Measurements from ENCODE around the gene MPND. TPM values are rescaled to one million over a fixed set of nuclear protein-coding genes. Genes with fewer than 3 reads are reported as not detected.

Gene MPND
- total RNA-seq, 1 experiment from 2014 or later = 1.3 TPM

GRCh38 chr19:4400135-4400936 lies 57.0 kb downstream of the MPND start, which contains the start of gene SH3GL1:
Gene SH3GL1 (minus strand): TSS chr19:4400547. CDS start chr19:4400368, 179 bp downstream.
- DNase-seq (ENCODE audit: low read depth) = peak; percentile 56

GRCh38 chr19:4401769-4402170 lies 58.4 kb downstream of the MPND start:
- no peak for DNase-seq (ENCODE audit: low read depth)

- peak; percentile 97 for DNase-seq (ENCODE audit: low read depth)
These were observed 59.0 kb downstream of the MPND start, which contains the start of gene CHAF1A for GRCh38 chr19:4402171-4403004. Gene CHAF1A (plus strand): TSS chr19:4402640. CDS start chr19:4402763, 123 bp downstream.

GRCh38 chr19:4403005-4403761 lies 59.8 kb downstream of the MPND start:
- DNase-seq (ENCODE audit: low read depth) = no peak

- no peak for DNase-seq (ENCODE audit: low read depth)
These were observed 62.6 kb downstream of the MPND start for GRCh38 chr19:4405977-4406376.

- DNase-seq (ENCODE audit: low read depth) = no peak
These were observed 63.3 kb downstream of the MPND start for GRCh38 chr19:4406626-4407025.

- no peak for DNase-seq (ENCODE audit: low read depth)
These were observed 66.0 kb downstream of the MPND start for GRCh38 chr19:4409123-4409933.

Other genes starting within 250 kb of the MPND start
- gene MAP2K2, start 219.4 kb upstream of the MPND start, total RNA-seq (2014; rRNA removed; shearing (Covaris generic)) = 105 and 124 TPM in 2 replicates
- not detected in 2 replicates for gene CREB3L3, start 189.9 kb upstream of the MPND start, total RNA-seq (2014; rRNA removed; shearing (Covaris generic))
- gene SIRT6, start 161.0 kb upstream of the MPND start, total RNA-seq (2014; rRNA removed; shearing (Covaris generic)) = 16.4 and 18.5 TPM in 2 replicates
- gene ANKRD24, start 160.9 kb upstream of the MPND start, total RNA-seq (2014; rRNA removed; shearing (Covaris generic)) = 0.20 and 0.42 TPM in 2 replicates
- 0.63 and 1.3 TPM in 2 replicates for gene EBI3, start 114.0 kb upstream of the MPND start, total RNA-seq (2014; rRNA removed; shearing (Covaris generic))
- gene YJU2, start 96.5 kb upstream of the MPND start, total RNA-seq (2014; rRNA removed; shearing (Covaris generic)) = 23.8 and 28.1 TPM in 2 replicates
- not detected in 2 replicates for gene SHD, start 64.3 kb upstream of the MPND start, total RNA-seq (2014; rRNA removed; shearing (Covaris generic))
- gene TMIGD2, start 41.2 kb upstream of the MPND start, total RNA-seq (2014; rRNA removed; shearing (Covaris generic)) = not detected in 2 replicates
- 9.7 and 10.0 TPM in 2 replicates for gene FSD1, start 39.0 kb upstream of the MPND start, total RNA-seq (2014; rRNA removed; shearing (Covaris generic))
- 2.3 and 3.6 TPM in 2 replicates for gene STAP2, start 4.7 kb upstream of the MPND start, total RNA-seq (2014; rRNA removed; shearing (Covaris generic))
- gene SH3GL1, start 57.0 kb downstream of the MPND start, total RNA-seq (2014; rRNA removed; shearing (Covaris generic)) = 46.6 and 62.9 TPM in 2 replicates
- 26.5 and 44.1 TPM in 2 replicates for gene CHAF1A, start 59.1 kb downstream of the MPND start, total RNA-seq (2014; rRNA removed; shearing (Covaris generic))
- gene UBXN6, start 114.2 kb downstream of the MPND start, total RNA-seq (2014; rRNA removed; shearing (Covaris generic)) = 48.4 and 75.4 TPM in 2 replicates
- 21.4 and 26.4 TPM in 2 replicates for gene HDGFL2, start 128.7 kb downstream of the MPND start, total RNA-seq (2014; rRNA removed; shearing (Covaris generic))
- gene PLIN4, start 174.9 kb downstream of the MPND start, total RNA-seq (2014; rRNA removed; shearing (Covaris generic)) = 0.03 and 0.06 TPM in 2 replicates
- gene PLIN5, start 191.7 kb downstream of the MPND start, total RNA-seq (2014; rRNA removed; shearing (Covaris generic)) = not detected in 2 replicates
- not detected in 2 replicates for gene LRG1, start 196.5 kb downstream of the MPND start, total RNA-seq (2014; rRNA removed; shearing (Covaris generic))
- 11.9 and 13.9 TPM in 2 replicates for gene SEMA6B, start 216.1 kb downstream of the MPND start, total RNA-seq (2014; rRNA removed; shearing (Covaris generic))